ENCODE data around the gene ZNF398. TPM values are rescaled to one million over a fixed set of nuclear protein-coding genes. Genes with fewer than 3 reads are reported as not detected.

Gene ZNF398
- total RNA-seq, 6 experiments from 2014 or later, result 11.0 to 12.1 (median 11.6) TPM

DNA sequence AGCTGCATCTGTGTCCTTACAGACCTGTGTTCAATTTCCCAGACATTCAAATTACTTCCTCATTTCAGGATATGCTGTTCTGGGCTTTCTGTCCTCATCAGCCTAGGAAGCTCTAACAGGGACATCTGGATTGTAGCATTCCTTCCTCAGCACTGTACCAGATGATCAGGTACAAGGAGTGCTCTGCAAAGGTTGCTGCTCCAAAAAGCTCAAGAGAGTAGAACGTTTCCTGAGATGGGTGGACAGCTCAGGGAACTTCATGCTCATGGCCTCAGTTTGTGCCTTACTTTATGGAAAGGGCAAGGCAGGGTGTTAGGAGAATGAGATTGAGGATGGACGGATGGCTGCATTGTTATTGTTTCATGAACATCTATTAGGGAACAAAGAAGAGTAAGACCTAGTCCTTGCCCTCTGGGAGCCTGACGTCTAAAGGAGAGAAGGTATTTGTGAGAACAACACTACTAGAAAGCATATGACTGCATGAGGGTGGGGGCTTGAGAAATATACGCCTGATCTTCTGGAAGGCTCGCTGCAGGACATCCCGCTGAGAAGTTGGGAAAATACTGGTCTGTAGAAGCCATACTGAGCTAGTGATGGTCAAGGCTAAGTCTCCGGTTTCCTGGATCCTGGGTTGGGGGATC, 81.7 kb downstream of the ZNF398 start:
- peaks cover 1% of the 10 kb centered on the region; the same call in 1 of the 2 replicates for H3K9me3 Mint-ChIP-seq
- peaks cover 16% of the 10 kb centered on the region for H3K36me3 Mint-ChIP-seq (ENCODE audit: low read depth)
- peaks cover 2% of the 10 kb centered on the region for H3K27me3 Mint-ChIP-seq (ENCODE audit: insufficient read depth)
- H3K4me1 Mint-ChIP-seq (ENCODE audit: low read depth), result peaks cover 18% of the 10 kb centered on the region
- TF ChIP-seq, protein P1, sequence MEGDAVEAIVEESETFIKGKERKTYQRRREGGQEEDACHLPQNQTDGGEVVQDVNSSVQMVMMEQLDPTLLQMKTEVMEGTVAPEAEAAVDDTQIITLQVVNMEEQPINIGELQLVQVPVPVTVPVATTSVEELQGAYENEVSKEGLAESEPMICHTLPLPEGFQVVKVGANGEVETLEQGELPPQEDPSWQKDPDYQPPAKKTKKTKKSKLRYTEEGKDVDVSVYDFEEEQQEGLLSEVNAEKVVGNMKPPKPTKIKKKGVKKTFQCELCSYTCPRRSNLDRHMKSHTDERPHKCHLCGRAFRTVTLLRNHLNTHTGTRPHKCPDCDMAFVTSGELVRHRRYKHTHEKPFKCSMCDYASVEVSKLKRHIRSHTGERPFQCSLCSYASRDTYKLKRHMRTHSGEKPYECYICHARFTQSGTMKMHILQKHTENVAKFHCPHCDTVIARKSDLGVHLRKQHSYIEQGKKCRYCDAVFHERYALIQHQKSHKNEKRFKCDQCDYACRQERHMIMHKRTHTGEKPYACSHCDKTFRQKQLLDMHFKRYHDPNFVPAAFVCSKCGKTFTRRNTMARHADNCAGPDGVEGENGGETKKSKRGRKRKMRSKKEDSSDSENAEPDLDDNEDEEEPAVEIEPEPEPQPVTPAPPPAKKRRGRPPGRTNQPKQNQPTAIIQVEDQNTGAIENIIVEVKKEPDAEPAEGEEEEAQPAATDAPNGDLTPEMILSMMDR (IDR thresholded peaks at IDR 0.05), result no peak
- H3K4me3 Mint-ChIP-seq, result no peak overlapping the region
- H3K27ac Mint-ChIP-seq, result no peak overlapping the region
- DNase-seq, result no peak

DNA sequence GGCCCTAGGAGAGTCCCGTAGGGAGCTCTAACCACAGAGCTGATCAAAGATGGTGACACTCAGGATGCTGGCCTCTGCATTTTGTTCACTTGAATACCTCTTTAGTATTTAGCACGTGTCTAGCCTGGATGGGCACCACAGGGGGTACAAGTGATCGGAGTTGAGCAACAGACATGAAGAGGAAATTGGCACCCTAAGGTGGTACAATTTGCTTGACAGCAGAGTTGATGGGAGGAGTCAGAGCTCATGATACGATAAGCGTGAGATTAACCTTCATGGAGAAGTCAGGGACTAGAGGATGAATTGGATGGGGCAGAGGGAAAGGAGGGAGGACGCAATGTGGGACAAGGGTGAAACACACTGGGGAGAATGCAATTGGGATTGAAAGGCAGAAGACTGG, 82.3 kb downstream of the ZNF398 start:
- peaks cover 5% of the 10 kb centered on the region for H3K27me3 Mint-ChIP-seq (ENCODE audit: insufficient read depth)
- no peak for DNase-seq
- H3K4me3 Mint-ChIP-seq, result no peak overlapping the region
- peaks cover 19% of the 10 kb centered on the region for H3K36me3 Mint-ChIP-seq (ENCODE audit: low read depth)
- peaks cover 24% of the 10 kb centered on the region for H3K4me1 Mint-ChIP-seq (ENCODE audit: low read depth)
- TF ChIP-seq, protein P1 (IDR thresholded peaks at IDR 0.05), result no peak
- no peak overlapping the region for H3K27ac Mint-ChIP-seq
- peaks cover 4% of the 10 kb centered on the region; the same call in 1 of the 2 replicates for H3K9me3 Mint-ChIP-seq

DNA sequence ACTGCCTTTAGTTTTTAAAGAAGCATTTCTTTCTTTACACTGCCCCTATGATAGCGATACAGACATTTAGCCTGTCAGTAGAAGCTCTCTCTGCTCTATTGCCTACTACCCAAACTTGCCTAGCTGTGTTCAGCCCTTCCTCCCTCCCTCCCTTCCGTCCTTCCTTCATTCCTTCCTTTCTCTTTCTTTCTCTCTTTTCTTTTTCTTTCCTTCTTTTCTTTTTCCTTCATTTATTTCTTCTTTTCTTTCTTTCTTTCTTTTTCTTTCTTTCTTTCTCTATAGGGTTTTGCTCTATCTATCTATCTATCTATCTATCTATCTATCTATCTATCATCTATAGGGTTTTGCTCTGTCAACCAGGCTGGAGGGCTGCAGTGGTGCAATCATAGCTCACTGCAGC, 85.1 kb downstream of the ZNF398 start:
- H3K27ac Mint-ChIP-seq, result peak overlapping the region; percentile 97
- DNase-seq, result no peak

More for the DNA sequence above, 85.1 kb downstream of the ZNF398 start:
- peaks cover 27% of the 10 kb centered on the region for H3K4me1 Mint-ChIP-seq (ENCODE audit: low read depth)
- TF ChIP-seq, protein P1 (IDR thresholded peaks at IDR 0.05), result no peak
- peaks cover 5% of the 10 kb centered on the region for H3K27me3 Mint-ChIP-seq (ENCODE audit: insufficient read depth)
- no peak overlapping the region for H3K4me3 Mint-ChIP-seq
- H3K9me3 Mint-ChIP-seq, result peaks cover 4% of the 10 kb centered on the region; the same call in 1 of the 2 replicates
- peaks cover 5% of the 10 kb centered on the region; the same call in 1 of the 2 replicates for H3K36me3 Mint-ChIP-seq (ENCODE audit: low read depth)

Other genes with a start within 250 kb of the ZNF398 start
- 100 to 1,000 TPM; 185 to 210 (median 200) TPM for gene PDIA4, start 118.9 kb upstream of the ZNF398 start, total RNA-seq (2021; fragmentation: NEBNext Ultra II Directional; extraction: Animal tissue kit (Norgen Biotek cat#: 25700))
- 1 to 10 TPM; 3.5 to 4.8 (median 3.9) TPM for gene ZNF786, start 56.7 kb upstream of the ZNF398 start, total RNA-seq (2021; fragmentation: NEBNext Ultra II Directional; extraction: Animal tissue kit (Norgen Biotek cat#: 25700))
- 1 to 10 TPM; 1.9 to 3.0 (median 2.2) TPM for gene ZNF425, start 21.1 kb upstream of the ZNF398 start, total RNA-seq (2021; fragmentation: NEBNext Ultra II Directional; extraction: Animal tissue kit (Norgen Biotek cat#: 25700))
- gene ZNF282, start 48.1 kb downstream of the ZNF398 start, total RNA-seq (2021; fragmentation: NEBNext Ultra II Directional; extraction: Animal tissue kit (Norgen Biotek cat#: 25700)), result 10 to 100 TPM; 18.6 to 23.6 (median 21.0) TPM
- gene ZNF212, start 92.2 kb downstream of the ZNF398 start, total RNA-seq (2021; fragmentation: NEBNext Ultra II Directional; extraction: Animal tissue kit (Norgen Biotek cat#: 25700)), result 1 to 10 TPM; 6.2 to 8.2 (median 6.3) TPM
- gene ZNF783, start 114.7 kb downstream of the ZNF398 start, total RNA-seq (2021; fragmentation: NEBNext Ultra II Directional; extraction: Animal tissue kit (Norgen Biotek cat#: 25700)), result 1 to 10 TPM; 7.8 to 8.9 (median 8.5) TPM

Measured in HFFc6 (cell line).